Measurements from ENCODE around the gene SRSF2.

Gene SRSF2, protein sequence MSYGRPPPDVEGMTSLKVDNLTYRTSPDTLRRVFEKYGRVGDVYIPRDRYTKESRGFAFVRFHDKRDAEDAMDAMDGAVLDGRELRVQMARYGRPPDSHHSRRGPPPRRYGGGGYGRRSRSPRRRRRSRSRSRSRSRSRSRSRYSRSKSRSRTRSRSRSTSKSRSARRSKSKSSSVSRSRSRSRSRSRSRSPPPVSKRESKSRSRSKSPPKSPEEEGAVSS

DNA sequence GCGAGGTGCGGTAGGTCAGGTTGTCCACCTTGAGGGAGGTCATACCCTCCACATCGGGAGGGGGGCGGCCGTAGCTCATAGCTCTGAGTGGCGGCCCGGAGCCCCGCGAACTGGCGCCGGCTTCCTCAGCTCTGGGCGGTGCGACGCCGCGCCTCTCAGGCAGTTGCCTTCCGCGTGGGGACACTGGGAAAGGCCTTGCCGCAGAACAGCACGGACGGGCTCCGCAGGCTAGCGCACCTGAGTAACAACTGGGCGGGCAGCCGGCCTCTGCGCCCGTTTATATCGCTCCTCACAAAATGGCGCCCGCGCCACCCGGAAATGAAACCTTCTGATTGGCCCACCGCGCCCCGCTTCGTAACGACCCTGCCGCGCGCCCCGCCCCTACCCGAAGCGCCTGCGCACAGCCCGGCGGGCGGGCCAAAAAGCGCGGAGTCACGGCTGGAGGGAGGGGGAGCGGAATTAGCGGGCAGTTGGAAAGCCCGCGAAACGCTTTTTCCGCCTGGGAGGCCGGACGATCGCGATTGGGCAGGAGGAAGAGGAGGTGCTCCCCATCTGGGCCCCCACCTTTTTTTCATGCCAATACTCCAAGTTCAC is at the start of gene SRSF2:
Gene SRSF2 (minus strand): TSS at position 250 of the 594 bp plus-strand sequence. CDS start 171 bp downstream, at position 79.
- peak; percentile 75 for ATAC-seq
- TF ChIP-seq, protein P1, sequence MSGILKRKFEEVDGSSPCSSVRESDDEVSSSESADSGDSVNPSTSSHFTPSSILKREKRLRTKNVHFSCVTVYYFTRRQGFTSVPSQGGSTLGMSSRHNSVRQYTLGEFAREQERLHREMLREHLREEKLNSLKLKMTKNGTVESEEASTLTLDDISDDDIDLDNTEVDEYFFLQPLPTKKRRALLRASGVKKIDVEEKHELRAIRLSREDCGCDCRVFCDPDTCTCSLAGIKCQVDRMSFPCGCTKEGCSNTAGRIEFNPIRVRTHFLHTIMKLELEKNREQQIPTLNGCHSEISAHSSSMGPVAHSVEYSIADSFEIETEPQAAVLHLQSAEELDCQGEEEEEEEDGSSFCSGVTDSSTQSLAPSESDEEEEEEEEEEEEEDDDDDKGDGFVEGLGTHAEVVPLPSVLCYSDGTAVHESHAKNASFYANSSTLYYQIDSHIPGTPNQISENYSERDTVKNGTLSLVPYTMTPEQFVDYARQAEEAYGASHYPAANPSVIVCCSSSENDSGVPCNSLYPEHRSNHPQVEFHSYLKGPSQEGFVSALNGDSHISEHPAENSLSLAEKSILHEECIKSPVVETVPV (CRISPR knock-in tag; IDR thresholded peaks at IDR 0.05) = no peak
- TF ChIP-seq, protein P2, sequence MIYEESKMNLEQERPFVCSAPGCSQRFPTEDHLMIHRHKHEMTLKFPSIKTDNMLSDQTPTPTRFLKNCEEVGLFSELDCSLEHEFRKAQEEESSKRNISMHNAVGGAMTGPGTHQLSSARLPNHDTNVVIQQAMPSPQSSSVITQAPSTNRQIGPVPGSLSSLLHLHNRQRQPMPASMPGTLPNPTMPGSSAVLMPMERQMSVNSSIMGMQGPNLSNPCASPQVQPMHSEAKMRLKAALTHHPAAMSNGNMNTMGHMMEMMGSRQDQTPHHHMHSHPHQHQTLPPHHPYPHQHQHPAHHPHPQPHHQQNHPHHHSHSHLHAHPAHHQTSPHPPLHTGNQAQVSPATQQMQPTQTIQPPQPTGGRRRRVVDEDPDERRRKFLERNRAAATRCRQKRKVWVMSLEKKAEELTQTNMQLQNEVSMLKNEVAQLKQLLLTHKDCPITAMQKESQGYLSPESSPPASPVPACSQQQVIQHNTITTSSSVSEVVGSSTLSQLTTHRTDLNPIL (CRISPR knock-in tag; IDR thresholded peaks at IDR 0.05; ENCODE audit: low read depth) = no peak
- no peak; the same call in 1 of the 2 replicates for TF ChIP-seq ZNF565 (CRISPR knock-in tag; conservative IDR thresholded peaks at IDR 0.05; ENCODE audit: low read depth)
- TF ChIP-seq GLIS3 (CRISPR knock-in tag; IDR thresholded peaks at IDR 0.05) = peak; percentile 85
- no peak for TF ChIP-seq ISL1 (CRISPR knock-in tag; IDR thresholded peaks at IDR 0.05)
- no peak for TF ChIP-seq ARNTL (CRISPR knock-in tag; IDR thresholded peaks at IDR 0.05; ENCODE audit: borderline replicate concordance, low read depth)
- no peak; the same call in 1 of the 2 replicates for TF ChIP-seq TCF4 (CRISPR knock-in tag; IDR thresholded peaks at IDR 0.05; ENCODE audit: borderline replicate concordance)
- TF ChIP-seq BACH2 (CRISPR knock-in tag; IDR thresholded peaks at IDR 0.05; ENCODE audit: borderline replicate concordance) = no peak; the same call in 1 of the 2 replicates
- 0 out of 2 replicates have a peak, but pooled peaks have one; percentile 28 for TF ChIP-seq POU6F1 (CRISPR knock-in tag; IDR thresholded peaks at IDR 0.05; ENCODE audit: borderline replicate concordance, low read depth)
- TF ChIP-seq RARB (CRISPR knock-in tag; IDR thresholded peaks at IDR 0.05) = no peak
- 0 out of 2 replicates have a peak, but pooled peaks have one; percentile 16 for TF ChIP-seq ZFP3 (CRISPR knock-in tag; IDR thresholded peaks at IDR 0.05)
- TF ChIP-seq ZFP30 (CRISPR knock-in tag; IDR thresholded peaks at IDR 0.05) = 0 out of 2 replicates have a peak, but pooled peaks have one; percentile 26
- TF ChIP-seq ZC3H10 (CRISPR knock-in tag; IDR thresholded peaks at IDR 0.05) = no peak
- TF ChIP-seq, protein P3, sequence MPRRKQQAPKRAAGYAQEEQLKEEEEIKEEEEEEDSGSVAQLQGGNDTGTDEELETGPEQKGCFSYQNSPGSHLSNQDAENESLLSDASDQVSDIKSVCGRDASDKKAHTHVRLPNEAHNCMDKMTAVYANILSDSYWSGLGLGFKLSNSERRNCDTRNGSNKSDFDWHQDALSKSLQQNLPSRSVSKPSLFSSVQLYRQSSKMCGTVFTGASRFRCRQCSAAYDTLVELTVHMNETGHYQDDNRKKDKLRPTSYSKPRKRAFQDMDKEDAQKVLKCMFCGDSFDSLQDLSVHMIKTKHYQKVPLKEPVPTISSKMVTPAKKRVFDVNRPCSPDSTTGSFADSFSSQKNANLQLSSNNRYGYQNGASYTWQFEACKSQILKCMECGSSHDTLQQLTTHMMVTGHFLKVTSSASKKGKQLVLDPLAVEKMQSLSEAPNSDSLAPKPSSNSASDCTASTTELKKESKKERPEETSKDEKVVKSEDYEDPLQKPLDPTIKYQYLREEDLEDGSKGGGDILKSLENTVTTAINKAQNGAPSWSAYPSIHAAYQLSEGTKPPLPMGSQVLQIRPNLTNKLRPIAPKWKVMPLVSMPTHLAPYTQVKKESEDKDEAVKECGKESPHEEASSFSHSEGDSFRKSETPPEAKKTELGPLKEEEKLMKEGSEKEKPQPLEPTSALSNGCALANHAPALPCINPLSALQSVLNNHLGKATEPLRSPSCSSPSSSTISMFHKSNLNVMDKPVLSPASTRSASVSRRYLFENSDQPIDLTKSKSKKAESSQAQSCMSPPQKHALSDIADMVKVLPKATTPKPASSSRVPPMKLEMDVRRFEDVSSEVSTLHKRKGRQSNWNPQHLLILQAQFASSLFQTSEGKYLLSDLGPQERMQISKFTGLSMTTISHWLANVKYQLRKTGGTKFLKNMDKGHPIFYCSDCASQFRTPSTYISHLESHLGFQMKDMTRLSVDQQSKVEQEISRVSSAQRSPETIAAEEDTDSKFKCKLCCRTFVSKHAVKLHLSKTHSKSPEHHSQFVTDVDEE (CRISPR knock-in tag; IDR thresholded peaks at IDR 0.05) = no peak
- TF ChIP-seq ZNF70 (CRISPR knock-in tag; IDR thresholded peaks at IDR 0.05) = peak; percentile 78
- no peak for TF ChIP-seq OSR1 (CRISPR knock-in tag; IDR thresholded peaks at IDR 0.05)
- TF ChIP-seq ZNF8 (CRISPR knock-in tag; IDR thresholded peaks at IDR 0.05) = no peak
- TF ChIP-seq CSDC2 (CRISPR knock-in tag; IDR thresholded peaks at IDR 0.05) = no peak
- no peak for TF ChIP-seq TOX (CRISPR knock-in tag; IDR thresholded peaks at IDR 0.05; ENCODE audit: borderline replicate concordance)
- TF ChIP-seq PPARA (CRISPR knock-in tag; IDR thresholded peaks at IDR 0.05; ENCODE audit: borderline replicate concordance) = no peak
- peak; percentile 72; the same call in 1 of the 2 replicates for TF ChIP-seq ESRRG (CRISPR knock-in tag; IDR thresholded peaks at IDR 0.05)
- TF ChIP-seq, protein P4, sequence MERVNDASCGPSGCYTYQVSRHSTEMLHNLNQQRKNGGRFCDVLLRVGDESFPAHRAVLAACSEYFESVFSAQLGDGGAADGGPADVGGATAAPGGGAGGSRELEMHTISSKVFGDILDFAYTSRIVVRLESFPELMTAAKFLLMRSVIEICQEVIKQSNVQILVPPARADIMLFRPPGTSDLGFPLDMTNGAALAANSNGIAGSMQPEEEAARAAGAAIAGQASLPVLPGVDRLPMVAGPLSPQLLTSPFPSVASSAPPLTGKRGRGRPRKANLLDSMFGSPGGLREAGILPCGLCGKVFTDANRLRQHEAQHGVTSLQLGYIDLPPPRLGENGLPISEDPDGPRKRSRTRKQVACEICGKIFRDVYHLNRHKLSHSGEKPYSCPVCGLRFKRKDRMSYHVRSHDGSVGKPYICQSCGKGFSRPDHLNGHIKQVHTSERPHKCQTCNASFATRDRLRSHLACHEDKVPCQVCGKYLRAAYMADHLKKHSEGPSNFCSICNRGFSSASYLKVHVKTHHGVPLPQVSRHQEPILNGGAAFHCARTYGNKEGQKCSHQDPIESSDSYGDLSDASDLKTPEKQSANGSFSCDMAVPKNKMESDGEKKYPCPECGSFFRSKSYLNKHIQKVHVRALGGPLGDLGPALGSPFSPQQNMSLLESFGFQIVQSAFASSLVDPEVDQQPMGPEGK (CRISPR knock-in tag; IDR thresholded peaks at IDR 0.05; ENCODE audit: borderline replicate concordance) = no peak
- TF ChIP-seq SNAI2 (CRISPR knock-in tag; IDR thresholded peaks at IDR 0.05) = no peak

DNA sequence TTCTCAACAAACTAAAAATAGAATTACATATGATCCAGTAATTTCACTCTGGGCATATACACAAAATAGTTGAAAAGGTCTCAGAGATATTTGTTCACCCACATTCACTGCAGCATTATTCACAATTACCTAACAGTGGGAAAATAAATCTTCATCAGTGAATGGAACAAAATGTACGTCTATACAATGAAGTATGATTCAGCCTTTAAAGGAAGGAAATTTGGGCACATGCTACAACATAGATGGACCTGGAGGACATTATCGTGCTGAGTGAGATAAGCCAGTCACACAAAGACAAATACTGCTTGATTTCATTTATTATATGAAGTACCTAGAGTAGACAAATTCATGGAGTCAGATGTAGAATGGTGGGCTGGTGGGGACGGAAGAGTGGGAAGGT is 47.8 kb upstream of the SRSF2 start:
- TF ChIP-seq ESRRG (CRISPR knock-in tag; IDR thresholded peaks at IDR 0.05) (no peak), RARB (CRISPR knock-in tag; IDR thresholded peaks at IDR 0.05) (no peak), ZNF565 (CRISPR knock-in tag; conservative IDR thresholded peaks at IDR 0.05; ENCODE audit: low read depth) (no peak), ISL1 (CRISPR knock-in tag; IDR thresholded peaks at IDR 0.05) (no peak), ARNTL (CRISPR knock-in tag; IDR thresholded peaks at IDR 0.05; ENCODE audit: borderline replicate concordance, low read depth) (no peak)
- TF ChIP-seq, protein P1 (CRISPR knock-in tag; IDR thresholded peaks at IDR 0.05) = no peak
- TF ChIP-seq, protein P2 (CRISPR knock-in tag; IDR thresholded peaks at IDR 0.05; ENCODE audit: low read depth) = no peak
- ATAC-seq = no peak
